Naive B cell (primary cell): ENCODE measurements around the gene DNASE2. TPM values are rescaled to one million over a fixed set of nuclear protein-coding genes. Genes with fewer than 3 reads are reported as not detected.
A peak's percentile ranks its signal among the peaks of the same experiment; 100 is the strongest.
"Not testable (repeated sequence)": the region's sequence is repeated elsewhere in the genome, so short reads cannot be mapped to it uniquely, and the experiment has no call there.

Experiments
- ATAC-seq, 2 donors: fragments of 150-1000 bp; cut with Tn5 transposase; 2 replicates each; pipeline ENCODE4 v1.10.0; 2021; ENCODE audit warnings: low read depth in 2 of 2, mild to moderate bottlenecking in 2 of 2, moderate library complexity in 2 of 2
- DNase-seq: peaks from one replicate; pipeline ENCODE4 v3.0.0; 2022
- H3K27ac Mint-ChIP-seq, 6 donors: one replicate each; pipeline ENCODE4 v1.8.0; 2020 to 2022; ENCODE audit warnings: mild to moderate bottlenecking in 6 of 6, mixed read lengths in 6 of 6, moderate library complexity in 5 of 6, inconsistent platforms in 2 of 6
- H3K27me3 Mint-ChIP-seq, 3 donors: one replicate each; pipeline ENCODE4 v1.8.0; 2021 to 2022; ENCODE audit warnings: mixed read lengths in 3 of 3, mild to moderate bottlenecking in 1 of 3
- H3K36me3 Mint-ChIP-seq, 2 donors: one replicate each; pipeline ENCODE4 v1.8.0; 2020 to 2022; ENCODE audit warnings: mixed read lengths in 2 of 2, inconsistent platforms in 1 of 2, mild to moderate bottlenecking in 1 of 2
- H3K4me1 Mint-ChIP-seq, 3 donors: one replicate each; pipeline ENCODE4 v1.8.0; 2020 to 2022; ENCODE audit warnings: mixed read lengths in 3 of 3, inconsistent platforms in 1 of 3, mild to moderate bottlenecking in 1 of 3, moderate library complexity in 1 of 3
- H3K4me3 Mint-ChIP-seq, 8 donors: one replicate each; pipeline ENCODE4 v1.8.0; 2020 to 2022; ENCODE audit warnings: mild to moderate bottlenecking in 8 of 8, mixed read lengths in 8 of 8, moderate library complexity in 8 of 8, inconsistent platforms in 2 of 8
- H3K9me3 Mint-ChIP-seq, 7 donors: one replicate each; pipeline ENCODE4 v1.8.0; 2020 to 2022; ENCODE audit warnings: mixed read lengths in 7 of 7, mild to moderate bottlenecking in 5 of 7, inconsistent platforms in 2 of 7, moderate library complexity in 1 of 7
- polyA plus RNA-seq, 6 donors: library from polyadenylated mRNA; unstranded; fragments of 300-500 nt; fragmentation: Illumina TruSeq; gene quantifications; one replicate each; pipeline ENCODE4 v1.2.3, GENCODE V29; 2021; ENCODE audit warnings: low read depth in 6 of 6

Gene DNASE2
- polyA plus RNA-seq, 6 donors from 2014 or later, result 24.5 to 55.8 (median 40.6) TPM

DNA sequence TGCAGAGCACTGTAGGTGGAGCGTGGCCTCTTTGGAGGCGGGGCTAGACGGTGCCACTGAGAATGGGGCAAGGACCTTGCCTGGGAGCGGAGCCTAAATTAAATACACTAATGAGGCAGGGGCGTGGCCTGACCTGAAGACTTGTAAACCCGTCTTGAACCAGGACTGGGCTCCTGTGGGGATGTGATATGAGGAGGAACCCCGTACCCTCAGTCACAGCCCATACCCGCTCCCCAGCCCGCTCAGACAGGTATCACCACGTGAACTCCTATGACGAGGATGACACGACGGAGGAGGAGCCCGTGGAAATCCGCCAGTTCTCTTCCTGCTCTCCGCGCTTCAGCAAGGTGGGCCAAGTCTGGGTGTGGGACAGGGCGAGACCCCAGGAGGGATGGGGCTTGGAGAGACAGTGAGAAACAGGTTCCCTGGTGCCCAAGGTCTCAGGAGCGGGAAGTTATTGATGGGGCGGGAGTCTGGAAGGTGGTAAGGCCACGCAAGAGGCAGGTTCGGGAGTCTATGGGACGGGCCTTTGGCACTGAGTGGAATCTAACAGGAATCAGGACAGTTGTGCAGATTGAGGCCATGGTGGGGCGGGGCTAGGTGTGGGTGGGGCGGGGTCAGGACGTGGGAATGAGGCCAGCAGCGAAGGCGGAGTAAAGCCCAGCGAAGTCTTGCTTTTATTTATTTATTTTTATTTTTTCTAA, 14.7 kb downstream of the DNASE2 start:
- DNase-seq, result no peak
- peaks cover 3 to 24% (median 12%) of the 10 kb centered on the region in 3 donors for H3K4me1 Mint-ChIP-seq
- no peaks in the 10 kb centered on the region for H3K36me3 Mint-ChIP-seq
- H3K4me3 Mint-ChIP-seq, result peak overlapping the region; percentile 78 to 94 (median 92)
- no peak for ATAC-seq
- peak overlapping the region in 4 of 6 donors; percentile 55 to 92 (median 57) for H3K27ac Mint-ChIP-seq
- H3K9me3 Mint-ChIP-seq, result no peaks in the 10 kb centered on the region
- H3K27me3 Mint-ChIP-seq, result peaks cover 2 to 9% (median 5%) of the 10 kb centered on the region in 3 donors

DNA sequence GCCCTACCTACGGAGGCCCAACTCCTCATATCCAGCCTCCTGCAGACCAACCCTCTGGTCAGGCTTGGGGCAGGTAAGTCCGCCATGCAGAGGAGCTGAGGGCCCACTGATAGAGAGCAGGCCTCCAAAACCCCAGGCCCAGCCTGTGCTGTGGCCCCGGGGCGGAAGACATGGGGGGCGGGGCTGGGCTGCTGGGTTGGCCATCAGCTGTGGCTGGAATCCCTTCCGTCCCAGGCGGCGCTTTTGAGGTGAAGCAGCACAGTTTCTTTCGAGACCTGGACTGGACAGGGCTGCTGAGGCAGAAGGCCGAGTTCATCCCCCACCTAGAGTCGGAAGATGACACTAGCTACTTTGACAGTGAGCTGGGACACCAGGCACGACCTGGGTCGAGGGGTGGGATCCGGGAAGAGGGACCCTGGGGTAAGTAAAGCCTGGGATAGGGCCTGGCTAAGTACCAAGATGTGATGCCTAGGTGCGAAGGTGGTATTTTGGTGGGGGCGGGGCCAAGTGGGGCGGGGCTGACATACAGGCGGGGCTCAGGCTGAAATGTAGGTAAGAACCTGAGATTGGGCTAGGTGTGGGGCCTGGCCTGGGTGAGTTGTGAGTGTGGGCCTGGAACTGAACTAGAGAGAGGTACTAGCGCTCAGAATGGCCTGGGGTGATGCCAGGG, 15.4 kb downstream of the DNASE2 start:
- no peaks in the 10 kb centered on the region for H3K9me3 Mint-ChIP-seq
- peak overlapping the region in 2 of 6 donors; percentile 55 to 58 for H3K27ac Mint-ChIP-seq
- no peaks in the 10 kb centered on the region for H3K36me3 Mint-ChIP-seq
- ATAC-seq (no peak), DNase-seq (no peak)
- peaks cover 3 to 24% (median 12%) of the 10 kb centered on the region in 3 donors for H3K4me1 Mint-ChIP-seq
- peak overlapping the region; percentile 61 to 94 (median 78) for H3K4me3 Mint-ChIP-seq
- peaks cover 5 to 16% (median 8%) of the 10 kb centered on the region in 3 donors for H3K27me3 Mint-ChIP-seq

DNA sequence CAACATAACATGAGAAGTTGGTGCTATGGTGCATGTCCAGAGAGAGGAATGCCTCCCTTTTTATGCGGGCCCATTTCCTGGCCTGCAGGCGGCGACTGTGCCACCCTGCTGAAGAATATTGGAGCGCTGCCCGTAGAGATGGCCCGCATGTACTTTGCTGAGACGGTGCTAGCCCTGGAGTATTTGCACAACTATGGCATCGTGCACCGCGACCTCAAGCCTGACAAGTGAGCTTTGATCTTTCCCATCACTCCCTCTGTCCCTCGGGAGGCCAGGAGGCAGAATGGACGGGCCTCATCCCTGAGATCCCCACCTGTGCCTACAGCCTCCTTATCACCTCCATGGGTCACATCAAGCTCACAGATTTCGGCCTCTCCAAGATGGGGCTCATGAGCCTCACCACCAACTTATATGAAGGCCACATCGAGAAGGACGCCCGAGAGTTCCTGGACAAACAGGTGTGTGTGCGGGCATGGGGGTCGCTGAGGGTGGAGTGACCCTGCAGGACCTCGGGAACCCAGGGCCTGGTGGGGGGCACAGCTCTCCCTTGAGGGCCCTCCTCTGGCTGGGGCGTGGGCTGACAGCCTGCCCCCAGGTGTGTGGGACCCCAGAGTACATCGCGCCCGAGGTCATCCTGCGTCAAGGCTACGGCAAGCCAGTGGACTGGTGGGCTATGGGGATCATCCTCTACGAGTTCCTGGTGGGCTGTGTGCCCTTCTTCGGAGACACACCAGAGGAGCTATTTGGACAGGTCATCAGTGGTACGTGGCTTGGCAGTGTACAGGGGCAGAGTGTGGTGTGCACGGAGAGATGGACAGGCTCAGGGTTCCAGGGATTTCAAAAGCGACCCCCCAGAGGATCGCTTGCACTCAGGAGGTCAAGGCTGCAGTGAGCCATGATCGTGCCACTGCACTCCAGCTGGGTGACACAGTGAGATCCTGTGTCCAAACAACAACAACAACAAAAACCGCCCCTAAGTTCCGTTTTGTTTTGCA, 16.2 kb downstream of the DNASE2 start:
- Mint-ChIP-seq H3K36me3 (no peaks in the 10 kb centered on the region), H3K4me3 (peak overlapping the region in 6 of 8 donors; percentile 12 to 82 (median 49)), H3K27ac (peak overlapping the region in 1 of 6 donors; percentile 7), H3K9me3 (no peaks in the 10 kb centered on the region), H3K27me3 (peaks cover 5 to 20% (median 13%) of the 10 kb centered on the region in 3 donors), H3K4me1 (peaks cover 3 to 24% (median 12%) of the 10 kb centered on the region in 3 donors)
- no peak for ATAC-seq
- no peak for DNase-seq

DNA sequence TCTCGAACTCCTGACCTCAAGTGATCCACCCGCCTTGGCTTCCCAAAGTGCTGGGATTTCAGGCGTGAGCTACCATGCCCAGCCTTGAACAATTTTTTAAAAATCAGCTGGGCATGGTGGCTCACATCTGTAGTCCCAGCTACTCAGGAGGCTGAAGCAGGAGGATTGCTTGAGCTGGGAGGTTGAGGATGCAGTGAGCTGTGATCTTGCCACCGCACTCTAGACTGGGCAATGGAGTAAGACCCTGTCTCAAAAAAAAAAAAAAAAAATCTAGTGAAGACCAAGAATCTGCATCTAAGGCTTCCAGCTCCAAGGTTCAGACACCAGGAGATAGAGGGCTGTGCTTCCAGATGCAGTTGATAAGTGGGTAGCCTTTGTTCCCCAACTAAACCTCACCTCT, 17.1 kb downstream of the DNASE2 start:
- Mint-ChIP-seq H3K9me3 (no peaks in the 10 kb centered on the region), H3K27ac (no peak overlapping the region), H3K36me3 (no peaks in the 10 kb centered on the region), H3K4me1 (peaks cover 3 to 23% (median 12%) of the 10 kb centered on the region in 3 donors), H3K27me3 (peaks cover 5 to 20% (median 13%) of the 10 kb centered on the region in 3 donors), H3K4me3 (peak overlapping the region in 1 of 8 donors; percentile 21)
- DNase-seq (no peak), ATAC-seq (no peak)

DNA sequence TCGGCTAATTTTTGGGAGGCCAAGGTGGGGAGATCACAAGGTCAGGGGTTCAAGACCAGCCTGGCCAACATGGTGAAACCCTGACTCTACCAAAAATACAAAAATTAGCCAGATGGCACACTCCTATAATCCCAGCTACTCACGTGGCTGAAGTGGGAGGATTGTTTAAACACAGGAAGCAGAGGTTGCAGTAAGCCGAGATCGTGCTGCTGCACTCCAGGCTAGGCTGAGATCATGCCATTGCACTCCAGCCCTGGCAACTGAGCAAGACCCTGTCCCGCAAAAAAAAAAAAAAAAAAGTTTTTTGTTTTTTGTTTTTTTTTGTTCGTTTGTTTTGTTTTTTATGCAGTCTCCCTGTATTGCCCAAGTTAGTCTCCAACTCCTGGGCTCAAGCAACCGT, 21.7 kb downstream of the DNASE2 start:
- H3K4me3 Mint-ChIP-seq, result no peak overlapping the region
- DNase-seq, result no peak
- no peak overlapping the region for H3K27ac Mint-ChIP-seq
- ATAC-seq, result no peak
- H3K4me1 Mint-ChIP-seq, result no peaks in the 10 kb centered on the region
- peaks cover 5 to 14% (median 13%) of the 10 kb centered on the region in 3 donors for H3K27me3 Mint-ChIP-seq
- peaks cover 0 to 21% (median 13%) of the 10 kb centered on the region in 7 donors for H3K9me3 Mint-ChIP-seq
- H3K36me3 Mint-ChIP-seq, result no peaks in the 10 kb centered on the region

DNA sequence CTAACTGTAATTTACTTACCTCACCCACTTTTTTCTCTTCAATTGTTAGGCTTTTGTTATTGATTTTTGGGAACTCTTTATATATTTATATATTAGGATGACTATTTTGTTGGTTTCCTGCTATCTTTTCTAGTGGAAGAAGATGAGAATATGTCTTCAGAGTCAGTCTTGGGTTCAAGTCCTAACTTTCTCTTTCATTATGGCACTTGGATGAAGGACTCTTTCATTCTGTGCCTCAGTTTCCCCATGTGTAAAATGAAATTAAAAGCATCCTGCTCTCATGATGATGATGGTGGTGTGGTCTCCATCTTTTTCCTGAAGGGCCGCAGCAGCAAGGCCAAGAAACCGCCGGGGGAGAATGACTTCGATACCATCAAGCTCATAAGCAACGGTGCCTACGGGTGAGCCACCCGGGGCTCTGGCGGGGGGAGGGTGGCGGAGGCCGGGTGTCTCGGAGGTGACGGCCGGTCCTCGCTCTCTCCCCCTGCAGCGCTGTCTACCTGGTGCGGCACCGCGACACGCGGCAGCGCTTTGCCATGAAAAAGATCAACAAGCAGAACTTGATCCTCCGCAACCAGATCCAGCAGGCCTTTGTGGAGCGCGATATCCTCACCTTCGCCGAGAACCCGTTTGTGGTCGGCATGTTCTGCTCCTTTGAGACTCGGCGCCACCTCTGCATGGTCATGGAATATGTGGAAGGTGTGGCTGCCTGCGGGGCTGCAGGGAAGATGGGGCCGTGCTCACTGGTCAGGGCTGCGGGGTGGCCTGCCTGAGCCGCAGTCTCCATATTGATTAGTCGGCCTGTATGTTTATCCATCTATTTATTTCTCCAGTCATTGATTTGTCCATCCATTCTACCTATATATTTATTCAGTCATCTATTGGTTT, 23.0 kb downstream of the DNASE2 start:
- no peak for ATAC-seq
- no peak for DNase-seq
- Mint-ChIP-seq H3K4me3 (no peak overlapping the region), H3K27ac (no peak overlapping the region), H3K4me1 (no peaks in the 10 kb centered on the region), H3K27me3 (peaks cover 2 to 14% (median 13%) of the 10 kb centered on the region in 3 donors), H3K9me3 (peaks cover 0 to 23% (median 13%) of the 10 kb centered on the region in 7 donors), H3K36me3 (no peaks in the 10 kb centered on the region)

DNA sequence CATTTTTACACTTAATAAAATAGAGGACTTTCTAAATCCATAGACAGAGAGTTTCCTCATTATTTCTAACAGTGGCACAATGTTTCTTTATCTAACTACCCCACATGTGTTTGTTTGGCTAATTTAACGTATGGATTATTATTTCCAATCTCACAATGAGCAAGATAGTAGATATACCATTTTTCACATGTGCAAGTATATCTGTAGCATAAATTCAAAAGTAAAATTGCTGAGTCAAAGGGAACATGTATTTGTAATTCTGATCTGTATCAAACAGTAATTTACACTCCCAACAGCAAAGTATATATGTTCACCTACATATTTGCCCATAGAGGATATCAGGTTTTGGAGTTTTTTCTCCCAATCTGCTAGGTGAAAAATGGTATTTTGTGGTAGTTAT, 24.6 kb downstream of the DNASE2 start:
- no peak for ATAC-seq
- H3K27me3 Mint-ChIP-seq, result peaks cover 0 to 14% (median 12%) of the 10 kb centered on the region in 3 donors
- DNase-seq, result no peak
- H3K36me3 Mint-ChIP-seq, result no peaks in the 10 kb centered on the region
- no peak overlapping the region for H3K27ac Mint-ChIP-seq
- peaks cover 0 to 23% (median 13%) of the 10 kb centered on the region in 7 donors for H3K9me3 Mint-ChIP-seq
- H3K4me3 Mint-ChIP-seq, result no peak overlapping the region
- H3K4me1 Mint-ChIP-seq, result no peaks in the 10 kb centered on the region

DNA sequence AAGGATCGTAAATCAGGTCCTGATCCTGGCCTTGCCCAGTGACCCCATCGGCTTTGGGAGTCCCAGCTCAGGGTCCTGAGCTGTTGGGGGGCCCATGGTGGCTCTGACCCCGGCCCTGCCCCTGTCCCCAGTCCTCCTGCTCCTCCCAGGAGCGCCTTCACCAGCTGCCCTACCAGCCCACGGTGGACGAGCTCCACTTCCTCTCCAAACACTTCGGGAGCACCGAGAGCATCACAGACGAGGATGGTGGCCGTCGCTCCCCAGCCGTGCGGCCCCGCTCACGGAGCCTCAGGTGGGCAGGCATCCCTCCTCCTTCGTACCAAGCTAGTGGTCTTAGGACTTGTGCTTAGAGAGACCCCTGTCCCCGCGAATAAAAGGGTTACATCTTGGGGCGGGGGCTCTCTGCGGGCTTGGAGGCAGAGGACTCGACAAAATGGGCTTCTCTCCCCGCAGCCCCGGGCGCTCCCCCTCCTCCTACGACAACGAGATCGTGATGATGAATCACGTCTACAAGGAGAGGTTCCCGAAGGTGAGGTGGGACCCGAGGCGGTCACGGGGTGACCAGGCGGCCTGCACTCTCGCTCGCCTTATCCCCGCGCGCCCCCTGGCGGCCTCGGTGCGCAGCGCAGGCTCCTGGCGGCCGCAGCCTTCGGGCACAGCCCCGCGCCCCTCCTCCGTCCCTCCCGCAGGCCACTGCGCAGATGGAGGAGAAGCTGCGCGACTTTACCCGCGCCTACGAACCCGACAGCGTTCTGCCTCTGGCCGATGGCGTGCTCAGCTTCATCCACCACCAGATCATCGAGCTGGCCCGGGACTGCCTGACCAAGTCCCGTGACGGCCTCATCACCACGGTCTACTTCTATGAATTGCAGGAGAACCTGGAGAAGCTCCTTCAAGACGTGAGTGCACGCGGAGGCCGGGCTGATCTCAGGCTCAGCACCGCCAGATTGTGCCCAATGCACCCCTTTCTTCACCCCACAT, 33.8 kb downstream of the DNASE2 start:
- Mint-ChIP-seq H3K27me3 (peaks cover 22 to 63% (median 32%) of the 10 kb centered on the region in 3 donors), H3K36me3 (no peaks in the 10 kb centered on the region), H3K9me3 (no peaks in the 10 kb centered on the region), H3K27ac (peak overlapping the region in 1 of 6 donors; percentile 62), H3K4me1 (peaks cover 0 to 9% (median 5%) of the 10 kb centered on the region in 3 donors), H3K4me3 (peak overlapping the region in 5 of 8 donors; percentile 25 to 72 (median 69))
- ATAC-seq, result peak; percentile 95 to 96
- peak; percentile 81 for DNase-seq

DNA sequence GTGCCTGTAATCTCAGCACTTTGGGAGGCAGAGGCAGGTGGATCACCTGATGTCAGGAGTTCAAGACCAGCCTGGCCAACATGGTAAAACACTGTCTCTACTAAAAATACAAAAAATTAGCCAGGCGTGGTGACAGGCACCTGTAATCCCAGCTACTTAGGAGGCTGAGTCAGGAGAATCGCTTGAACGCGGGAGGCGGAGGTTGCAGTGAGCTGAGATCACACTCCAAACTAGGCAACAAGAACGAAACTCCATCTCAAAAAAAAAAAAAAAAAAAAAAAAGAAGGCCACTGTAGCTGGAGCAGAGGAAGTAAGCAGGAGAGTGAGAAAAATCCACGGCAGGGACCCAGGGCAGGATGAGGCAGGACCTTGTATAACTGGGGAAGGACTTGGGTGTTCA, 34.6 kb downstream of the DNASE2 start:
- ATAC-seq, H3K9me3 Mint-ChIP-seq, H3K36me3 Mint-ChIP-seq, DNase-seq: not testable (repeated sequence)
- Mint-ChIP-seq H3K4me3 (peak overlapping the region in 1 of 8 donors; percentile 28), H3K4me1 (peaks cover 3 to 13% (median 7%) of the 10 kb centered on the region in 3 donors), H3K27me3 (peaks cover 29 to 68% (median 41%) of the 10 kb centered on the region in 3 donors), H3K27ac (peak overlapping the region in 2 of 6 donors; percentile 16 to 47)

DNA sequence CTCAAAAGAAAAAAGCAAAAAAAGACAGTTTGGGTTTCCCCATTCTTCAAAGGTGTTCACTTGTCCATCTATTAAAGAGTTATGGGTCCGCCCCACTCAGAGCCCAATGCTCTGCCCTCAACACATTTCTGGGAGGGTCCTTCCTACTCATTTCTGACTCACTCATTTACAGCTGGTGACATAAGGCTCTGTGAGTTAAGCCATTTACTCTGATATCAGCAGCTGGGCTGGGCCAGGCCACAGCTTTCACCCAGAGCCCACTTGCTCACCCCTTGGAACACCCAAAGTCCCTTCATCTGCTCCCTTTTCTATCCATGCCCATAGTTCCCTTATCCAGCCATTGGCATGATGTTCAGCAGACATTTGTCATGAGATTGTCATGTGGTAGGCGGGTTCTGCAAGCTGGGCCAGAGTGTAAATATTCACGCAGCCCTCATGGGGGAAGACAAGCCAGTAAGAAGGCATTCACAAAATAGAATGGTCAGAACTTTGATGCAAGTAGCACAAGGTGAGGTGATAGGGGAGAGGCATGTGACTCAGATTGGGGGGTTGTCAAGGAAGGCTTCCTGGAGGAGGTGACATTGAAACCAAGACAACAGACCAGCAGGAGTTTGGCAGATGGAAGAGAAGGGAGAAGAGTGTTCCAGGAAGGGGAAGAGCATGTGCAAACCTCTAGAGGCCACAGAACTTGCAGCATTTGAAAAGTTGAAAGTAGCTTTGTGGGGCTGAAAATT, 37.1 kb downstream of the DNASE2 start:
- Mint-ChIP-seq H3K4me3 (peak overlapping the region in 1 of 8 donors; percentile 7), H3K27me3 (peaks cover 51 to 87% (median 65%) of the 10 kb centered on the region in 3 donors), H3K9me3 (peaks cover 0 to 8% (median 2%) of the 10 kb centered on the region in 7 donors), H3K27ac (peak overlapping the region in 1 of 6 donors; percentile 69), H3K36me3 (peaks cover 0 to 18% of the 10 kb centered on the region in 2 donors), H3K4me1 (peaks cover 19 to 36% (median 29%) of the 10 kb centered on the region in 3 donors)
- ATAC-seq, result no peak
- DNase-seq, result no peak

DNA sequence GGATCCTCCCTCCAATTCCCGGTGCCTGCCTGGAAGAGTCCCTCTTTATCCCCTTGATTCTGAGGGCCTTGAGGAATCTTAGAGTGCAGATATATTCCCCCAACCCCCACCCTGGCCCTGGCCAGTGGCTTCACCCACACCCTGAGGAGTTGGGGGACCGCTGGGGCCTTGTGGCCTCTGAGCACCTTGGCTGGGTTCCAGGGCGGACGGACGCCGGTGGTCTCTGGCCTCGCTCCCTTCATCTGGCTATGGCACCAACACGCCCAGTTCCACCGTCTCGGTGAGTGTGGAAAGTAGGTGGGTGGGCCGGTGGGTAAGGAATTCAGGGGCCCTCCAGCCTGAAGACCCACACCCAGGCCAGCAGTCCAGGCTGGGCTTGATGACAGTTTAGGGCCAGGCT, 37.9 kb downstream of the DNASE2 start:
- peaks cover 0 to 8% (median 2%) of the 10 kb centered on the region in 7 donors for H3K9me3 Mint-ChIP-seq
- ATAC-seq (no peak), DNase-seq (no peak)
- peaks cover 25 to 45% (median 33%) of the 10 kb centered on the region in 3 donors for H3K4me1 Mint-ChIP-seq
- peaks cover 0 to 18% of the 10 kb centered on the region in 2 donors for H3K36me3 Mint-ChIP-seq
- peaks cover 54 to 90% (median 70%) of the 10 kb centered on the region in 3 donors for H3K27me3 Mint-ChIP-seq
- H3K4me3 Mint-ChIP-seq, result peak overlapping the region in 1 of 8 donors; percentile 40
- no peak overlapping the region for H3K27ac Mint-ChIP-seq
